ENCODE data around the gene RBM23. TPM values are rescaled to one million over a fixed set of nuclear protein-coding genes. Genes with fewer than 3 reads are reported as not detected.

The RBM23 gene
- total and polyA plus RNA-seq, 9 of the 15 experiments (the other 6 are each of a cell fraction or from before 2014, with no cell fraction given) = 46.0 to 102 (median 58.5) TPM

GRCh38 chr14:22886500-22887259 lies 32.3 kb downstream of the RBM23 start (continued):
- TF ChIP-seq GTF3C2 (IDR thresholded peaks at IDR 0.05; ENCODE audit: borderline replicate concordance, extremely low read depth, insufficient read length) = no peak
- no peak for TF ChIP-seq POLR3A (IDR thresholded peaks at IDR 0.05; ENCODE audit: borderline replicate concordance, extremely low read depth, insufficient read depth, insufficient read length)
- no peak; the same call in 1 of the 2 replicates for TF ChIP-seq CBX1 (IDR thresholded peaks at IDR 0.05; ENCODE audit: low read depth)
- TF ChIP-seq HNRNPLL (IDR thresholded peaks at IDR 0.05; ENCODE audit: low read depth, low read length, poor library complexity, severe bottlenecking) = peak; percentile 67
- TF ChIP-seq KDM1A (IDR thresholded peaks at IDR 0.05) = no peak
- no peak for TF ChIP-seq TEAD4 (IDR thresholded peaks at IDR 0.05; ENCODE audit: low read length)
- no peak; the same call in 1 of the 2 replicates for TF ChIP-seq TEAD4 (CRISPR knock-in tag; IDR thresholded peaks at IDR 0.05; ENCODE audit: borderline replicate concordance)
- TF ChIP-seq MXD1 (CRISPR knock-in tag; IDR thresholded peaks at IDR 0.05; ENCODE audit: borderline replicate concordance, poor library complexity, severe bottlenecking) = peak; percentile 2
- TF ChIP-seq EHMT2 (IDR thresholded peaks at IDR 0.05) = no peak
- no peak for TF ChIP-seq ZNF347 (CRISPR knock-in tag; IDR thresholded peaks at IDR 0.05; ENCODE audit: low read depth)
- no peak for TF ChIP-seq RBM25 (IDR thresholded peaks at IDR 0.05; ENCODE audit: low read depth, low read length, severe bottlenecking)
- TF ChIP-seq ZNF384 (IDR thresholded peaks at IDR 0.05; ENCODE audit: low read depth, low read length) = no peak
- no peak for TF ChIP-seq FOS (IDR thresholded peaks at IDR 0.05; ENCODE audit: extremely low read depth, insufficient read length)
- TF ChIP-seq CTBP1 (IDR thresholded peaks at IDR 0.05; ENCODE audit: borderline replicate concordance) = peak; percentile 52; the same call in 1 of the 2 replicates
- TF ChIP-seq YY1 (IDR thresholded peaks at IDR 0.05; ENCODE audit: borderline replicate concordance in 1 of 3, control insufficient read depth in 1 of 3, extremely low read depth in 1 of 3, insufficient read depth in 3 of 3, insufficient read length in 1 of 3, insufficient replicate concordance in 2 of 3, low read depth in 1 of 3, low read length in 2 of 3) = peak in 1 of 3 experiments; percentile 57
- peak; percentile 32 for TF ChIP-seq SAP30 (IDR thresholded peaks at IDR 0.05; ENCODE audit: borderline replicate concordance, insufficient read depth, low read depth, low read length, poor library complexity, severe bottlenecking)
- TF ChIP-seq ZBTB33 (CRISPR knock-in tag; IDR thresholded peaks at IDR 0.05) = peak; percentile 86
- no peak for TF ChIP-seq HINFP (tag; conservative IDR thresholded peaks at IDR 0.05; ENCODE audit: low read depth)

Data from K562 (cell line).